Peyer's patch (tissue), 4 donors: ENCODE measurements around the gene PKN1.

ENCODE experiments used
- CTCF ChIP-seq, 6 experiments: fragments of 450-650 bp in 4 of 6; fragments of 200-600 bp in 2 of 6; sonication (generic) in 1 of 6; IDR thresholded peaks; one replicate each; pipeline ENCODE4 v1.5.1; 2017 to 2019; ENCODE audit warnings: antibody characterized with exemption in 6 of 6, mild to moderate bottlenecking in 3 of 6, moderate library complexity in 1 of 6
- POLR2A ChIP-seq, 2 donors: fragments of 450-650 bp; IDR thresholded peaks; one replicate each; pipeline ENCODE4 v1.5.1; 2017; ENCODE audit warnings: antibody characterized with exemption in 2 of 2, mild to moderate bottlenecking in 2 of 2, moderate library complexity in 2 of 2

GRCh38 chr19:14475251-14476073 is 42.4 kb downstream of the PKN1 start, which contains the start of gene PTGER1:
- TF ChIP-seq CTCF (IDR thresholded peaks at IDR 0.05) (peak in 2 of 6 experiments; percentile 8 to 24), POLR2A (IDR thresholded peaks at IDR 0.05) (no peak)
